ENCODE data around the gene PRSS1.
"Not testable (repeated sequence)": the region's sequence is repeated elsewhere in the genome, so short reads cannot be mapped to it uniquely, and the experiment has no call there.

Gene PRSS1

DNA sequence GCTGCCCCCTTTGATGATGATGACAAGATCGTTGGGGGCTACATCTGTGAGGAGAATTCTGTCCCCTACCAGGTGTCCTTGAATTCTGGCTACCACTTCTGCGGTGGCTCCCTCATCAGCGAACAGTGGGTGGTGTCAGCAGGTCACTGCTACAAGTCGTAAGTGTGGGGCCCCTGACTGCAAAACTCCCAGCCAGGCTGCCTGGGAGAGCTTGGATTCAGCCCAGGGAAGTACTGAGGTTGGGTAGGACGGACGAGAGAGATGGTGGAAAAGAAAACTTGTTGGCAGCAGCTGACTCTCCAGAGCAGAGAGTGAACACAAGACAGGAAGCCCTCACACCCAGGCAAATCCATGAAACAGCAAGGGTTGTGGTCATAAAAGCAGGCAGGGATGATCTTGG is 22.8 kb downstream of the PRSS1 start:
- no peak overlapping the region for H3K27ac ChIP-seq

GRCh38 chr7:142772673-142773072 is 23.4 kb downstream of the PRSS1 start:
- no peak for DNase-seq (ENCODE audit: low read depth, low spot score)
- no peak overlapping the region for H3K27ac ChIP-seq

More for the DNA sequence above, 22.8 kb downstream of the PRSS1 start:
- no peak for DNase-seq (ENCODE audit: low read depth, low spot score)

DNA sequence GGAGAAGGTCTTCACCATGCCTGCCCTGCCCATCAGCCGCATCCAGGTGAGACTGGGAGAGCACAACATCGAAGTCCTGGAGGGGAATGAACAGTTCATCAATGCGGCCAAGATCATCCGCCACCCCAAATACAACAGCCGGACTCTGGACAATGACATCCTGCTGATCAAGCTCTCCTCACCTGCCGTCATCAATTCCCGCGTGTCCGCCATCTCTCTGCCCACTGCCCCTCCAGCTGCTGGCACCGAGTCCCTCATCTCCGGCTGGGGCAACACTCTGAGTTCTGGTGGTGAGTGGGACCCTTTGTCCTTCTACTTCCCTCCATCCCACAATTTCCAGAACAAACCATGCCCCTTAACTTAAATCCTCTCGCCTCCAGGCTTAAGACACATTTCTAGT is 24.0 kb downstream of the PRSS1 start:
- DNase-seq (ENCODE audit: low read depth, low spot score): no peak
- no peak overlapping the region for H3K27ac ChIP-seq

- DNase-seq (ENCODE audit: low read depth, low spot score): no peak
These were observed 24.9 kb downstream of the PRSS1 start for GRCh38 chr7:142773937-142774744.

DNA sequence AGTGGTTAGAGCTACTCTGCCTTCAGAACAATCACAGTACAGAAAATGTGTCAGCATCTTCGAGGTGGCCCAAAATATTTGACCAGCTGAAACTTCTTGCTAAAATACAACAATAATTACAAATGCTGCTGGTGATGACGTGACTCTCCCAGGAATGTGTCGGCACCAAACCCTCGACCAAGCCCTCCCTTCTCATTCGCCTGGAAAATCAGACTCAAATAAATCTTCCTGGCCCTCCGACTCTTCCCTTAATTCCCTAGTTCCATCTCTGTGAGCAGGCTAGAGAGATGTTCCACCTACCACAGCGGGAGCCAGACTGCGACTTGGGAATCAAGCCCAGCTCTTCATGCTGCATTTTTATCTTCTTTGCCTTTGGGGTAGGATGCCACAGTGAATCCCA is 25.6 kb downstream of the PRSS1 start:
- H3K27ac ChIP-seq: no peak overlapping the region
- DNase-seq (ENCODE audit: low read depth, low spot score): no peak

More at GRCh38 chr7:142773937-142774744, 24.9 kb downstream of the PRSS1 start:
- H3K27ac ChIP-seq: no peak overlapping the region

DNA sequence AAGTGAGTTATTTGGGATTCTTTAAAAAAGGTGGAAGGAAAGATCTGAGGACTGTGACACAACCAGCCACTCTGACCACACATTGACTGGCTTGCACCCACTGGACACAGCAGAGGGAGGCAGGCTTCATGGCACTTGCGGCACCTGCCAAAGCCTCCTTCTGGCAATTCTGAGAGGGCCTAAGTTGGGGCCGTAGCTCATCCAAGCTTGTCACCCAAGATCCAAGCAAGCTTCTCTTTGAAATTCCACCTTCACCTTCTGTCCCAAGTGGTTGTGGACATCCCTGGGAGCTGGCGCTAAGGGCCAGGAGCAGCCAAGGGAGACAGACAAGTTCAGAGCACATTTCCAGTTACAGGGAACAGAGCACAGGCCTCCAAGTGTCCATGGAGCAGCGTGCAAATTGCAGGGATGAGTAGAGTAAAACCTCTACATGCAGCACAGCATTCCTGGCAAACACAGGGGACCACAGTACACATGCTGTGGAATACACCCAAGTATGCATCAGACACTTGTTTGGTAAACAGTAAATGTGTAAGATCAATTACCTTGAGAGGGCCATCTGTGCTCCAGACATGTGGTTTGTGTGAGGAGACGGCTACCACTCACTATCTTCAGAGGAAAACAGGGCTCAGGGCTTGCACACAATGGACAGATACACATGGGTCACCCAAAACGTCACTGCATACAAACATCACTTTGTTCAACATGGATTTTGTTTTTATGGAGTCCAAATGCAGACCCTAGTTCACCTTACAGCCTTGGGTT is 26.3 kb downstream of the PRSS1 start:
- H3K27ac ChIP-seq; DNase-seq (ENCODE audit: low read depth, low spot score): not testable (repeated sequence)

DNA sequence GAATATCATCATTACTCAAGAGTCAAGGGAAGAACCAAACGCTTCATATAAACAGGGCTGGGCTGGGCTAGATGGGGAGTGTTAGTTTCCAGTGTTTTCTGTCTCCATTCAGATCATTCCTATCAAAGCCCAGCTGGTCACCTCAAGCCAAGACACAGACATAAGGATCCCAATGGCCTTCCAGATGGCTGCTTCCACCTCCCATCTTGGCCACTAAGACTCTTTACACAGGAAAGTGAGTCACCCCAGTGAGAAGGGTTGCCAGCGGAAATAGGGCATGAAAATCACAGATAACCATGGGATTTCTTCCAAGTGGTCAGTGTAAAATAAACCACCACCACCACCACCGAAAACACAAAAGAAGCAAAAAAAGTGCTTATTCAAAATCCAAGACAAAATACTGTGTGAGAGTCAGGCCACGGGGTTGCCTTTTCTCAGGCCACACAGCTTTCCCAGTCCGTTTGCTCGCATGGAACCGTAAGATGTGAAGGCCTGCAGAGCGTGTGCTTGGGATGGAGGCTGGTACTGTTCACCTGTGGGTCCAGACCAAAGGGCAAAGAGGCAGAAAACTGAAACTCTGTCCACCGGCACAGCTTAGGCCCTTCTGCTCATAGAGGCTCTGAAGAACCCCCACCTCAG is 27.1 kb downstream of the PRSS1 start:
- DNase-seq (ENCODE audit: low read depth, low spot score): no peak
- H3K27ac ChIP-seq: no peak overlapping the region

DNA sequence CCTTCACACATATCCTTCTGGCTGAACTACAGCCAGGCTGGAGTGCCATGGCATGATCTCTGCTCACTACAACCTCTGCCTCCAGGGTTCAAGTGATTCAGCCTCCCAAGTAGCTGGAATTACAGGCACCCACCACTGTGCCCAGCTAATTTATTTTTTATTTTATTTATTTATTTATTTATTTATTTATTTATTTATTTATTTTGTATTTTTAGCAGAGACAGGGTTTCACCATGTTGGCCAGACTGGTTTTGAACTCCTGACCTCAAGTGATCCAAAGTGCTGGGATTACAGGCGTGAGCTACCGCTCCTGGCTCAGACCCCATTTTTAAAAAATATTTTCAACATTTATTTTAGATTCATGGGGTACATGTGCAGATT is 27.6 kb downstream of the PRSS1 start:
- not testable (repeated sequence) for DNase-seq (ENCODE audit: low read depth, low spot score); H3K27ac ChIP-seq

DNA sequence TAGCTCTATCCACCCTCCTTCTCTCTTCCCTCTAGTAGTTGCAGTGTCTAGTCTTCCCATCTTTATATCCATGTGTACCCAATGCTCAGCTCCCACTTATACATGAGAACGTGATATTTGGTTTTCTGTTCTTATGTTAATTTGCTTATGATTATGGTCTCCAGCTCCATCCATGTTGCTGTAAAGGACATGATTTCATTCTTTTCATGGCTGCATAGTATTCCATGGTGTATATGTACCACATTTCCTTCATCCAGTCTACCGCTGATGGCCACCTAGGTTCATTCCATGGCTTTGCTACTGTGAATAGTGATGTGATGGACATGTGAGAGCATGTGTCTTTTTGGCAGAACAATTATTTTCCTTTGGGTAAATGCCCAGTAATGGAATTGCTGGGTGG is 28.0 kb downstream of the PRSS1 start:
- H3K27ac ChIP-seq: no peak overlapping the region
- no peak for DNase-seq (ENCODE audit: low read depth, low spot score)

- no peak overlapping the region for H3K27ac ChIP-seq
- peak; percentile 58 for DNase-seq (ENCODE audit: low read depth, low spot score)
These were observed 33.9 kb downstream of the PRSS1 start for GRCh38 chr7:142782922-142783900.

- DNase-seq (ENCODE audit: low read depth, low spot score): no peak
- H3K27ac ChIP-seq: no peak overlapping the region
These were observed 34.8 kb downstream of the PRSS1 start for GRCh38 chr7:142784096-142784495.

DNA sequence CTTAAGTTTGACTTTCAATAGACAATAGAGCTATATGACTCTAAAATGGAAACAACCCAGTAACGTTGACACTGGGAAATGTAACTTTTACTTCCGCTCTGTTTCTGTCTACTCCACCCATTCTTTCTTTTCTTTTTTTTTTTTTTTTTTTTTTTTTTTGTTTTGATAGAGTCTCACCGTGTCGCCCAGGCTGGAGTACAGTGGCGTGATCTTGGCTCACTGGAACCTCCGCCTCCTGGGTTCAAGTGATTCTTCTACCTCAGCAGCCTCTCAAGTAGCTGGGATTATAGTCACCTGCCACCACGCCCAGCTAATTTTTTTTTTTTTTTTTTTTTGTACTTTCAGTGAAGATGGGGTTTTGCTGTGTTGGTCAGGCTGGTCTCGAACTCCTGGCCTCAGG is 35.4 kb downstream of the PRSS1 start:
- no peak overlapping the region for H3K27ac ChIP-seq
- DNase-seq (ENCODE audit: low read depth, low spot score): no peak

GRCh38 chr7:142785841-142786250 is 36.6 kb downstream of the PRSS1 start:
- no peak overlapping the region for H3K27ac ChIP-seq
- no peak for DNase-seq (ENCODE audit: low read depth, low spot score)

DNA sequence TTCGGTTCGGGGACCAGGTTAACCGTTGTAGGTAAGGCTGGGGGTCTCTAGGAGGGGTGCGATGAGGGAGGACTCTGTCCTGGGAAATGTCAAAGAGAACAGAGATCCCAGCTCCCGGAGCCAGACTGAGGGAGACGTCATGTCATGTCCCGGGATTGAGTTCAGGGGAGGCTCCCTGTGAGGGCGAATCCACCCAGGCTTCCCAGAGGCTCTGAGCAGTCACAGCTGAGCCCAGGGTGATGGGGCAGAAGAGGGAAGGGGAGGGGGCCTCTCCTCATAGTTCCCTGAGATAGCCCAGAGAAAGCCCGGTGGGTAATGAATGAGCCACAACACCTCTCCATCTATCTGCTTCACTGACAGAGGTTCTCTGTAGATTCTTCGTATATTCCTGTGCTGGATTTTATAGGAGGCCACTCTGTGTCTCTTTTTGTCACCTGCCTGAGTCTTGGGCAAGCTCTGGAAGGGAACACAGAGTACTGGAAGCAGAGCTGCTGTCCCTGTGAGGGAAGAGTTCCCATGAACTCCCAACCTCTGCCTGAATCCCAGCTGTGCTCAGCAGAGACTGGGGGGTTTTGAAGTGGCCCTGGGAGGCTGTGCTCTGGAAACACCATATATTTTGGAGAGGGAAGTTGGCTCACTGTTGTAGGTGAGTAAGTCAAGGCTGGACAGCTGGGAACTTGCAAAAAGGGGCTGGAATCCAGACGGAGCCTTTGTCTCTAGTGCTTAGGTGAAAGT is 37.9 kb downstream of the PRSS1 start:
- no peak for DNase-seq (ENCODE audit: low read depth, low spot score)
- no peak overlapping the region for H3K27ac ChIP-seq

DNA sequence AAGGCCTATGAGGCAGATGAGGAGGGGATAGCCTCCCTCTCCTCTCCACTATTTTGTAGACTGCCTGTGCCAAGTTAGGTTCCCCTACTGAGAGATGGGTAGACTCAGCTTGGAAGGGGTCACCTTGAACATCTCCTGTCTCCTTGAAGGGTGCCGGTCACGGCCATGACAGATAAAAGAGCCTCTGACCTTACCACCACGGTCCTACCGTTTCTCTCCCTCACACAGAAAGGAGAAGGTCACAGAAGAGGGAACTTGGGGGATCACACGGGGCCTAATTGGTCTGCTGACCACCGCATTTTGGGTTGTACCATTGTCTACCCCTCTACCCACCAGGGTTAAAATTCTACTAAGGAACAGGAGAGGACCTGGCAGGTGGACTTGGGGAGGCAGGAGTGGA is 38.5 kb downstream of the PRSS1 start:
- DNase-seq (ENCODE audit: low read depth, low spot score): no peak
- H3K27ac ChIP-seq: no peak overlapping the region

GRCh38 chr7:142788303-142789289 is 39.3 kb downstream of the PRSS1 start:
- no peak overlapping the region for H3K27ac ChIP-seq
- no peak for DNase-seq (ENCODE audit: low read depth, low spot score)

DNA sequence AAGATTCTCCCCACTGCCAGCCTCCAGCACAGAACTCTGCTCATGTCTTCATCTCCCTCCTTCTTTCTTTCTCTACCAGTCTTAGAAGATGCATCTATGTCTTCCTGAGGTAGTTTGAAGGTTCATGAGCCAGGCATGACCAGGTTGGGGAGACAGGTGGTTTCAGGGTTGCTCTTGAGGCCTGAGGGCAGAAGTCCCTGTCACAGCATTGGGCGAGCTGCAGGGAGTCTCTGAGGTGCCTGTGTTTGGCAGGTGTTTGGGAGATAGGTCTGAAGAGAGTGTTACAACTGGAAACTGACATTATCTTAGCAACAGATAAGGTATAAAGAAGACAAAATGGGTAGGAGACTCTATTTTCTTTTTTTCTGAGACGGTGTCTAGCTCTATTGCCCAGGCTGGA is 40.2 kb downstream of the PRSS1 start:
- no peak overlapping the region for H3K27ac ChIP-seq
- no peak for DNase-seq (ENCODE audit: low read depth, low spot score)

- H3K27ac ChIP-seq: no peak overlapping the region
- no peak for DNase-seq (ENCODE audit: low read depth, low spot score)
These were observed 40.8 kb downstream of the PRSS1 start for GRCh38 chr7:142790056-142790455.
